Mesenchymal stem cell (in vitro differentiated cells and primary cell): ENCODE measurements around the gene SYNRG.
"Not testable (repeated sequence)": the region's sequence is repeated elsewhere in the genome, so short reads cannot be mapped to it uniquely, and the experiment has no call there.

Source experiments
- DNase-seq: peaks from one replicate; pipeline ENCODE4 v3.0.0-alpha.2; 2013
- H2AFZ ChIP-seq: one replicate; pipeline ENCODE4 v1.6.1; 2013; ENCODE audit warnings: low read depth, mild to moderate bottlenecking, control low read depth, inconsistent platforms, low read length, moderate library complexity
- H2AK5ac ChIP-seq: 2 replicates; pipeline ENCODE4 v1.6.1; 2013; ENCODE audit warnings: low read length, moderate library complexity, mild to moderate bottlenecking, inconsistent platforms; ENCODE audit not compliant: severe bottlenecking
- H2BK120ac ChIP-seq: one replicate; pipeline ENCODE4 v1.6.1; 2013; ENCODE audit warnings: low read depth, mild to moderate bottlenecking, inconsistent platforms, low read length, moderate library complexity
- H2BK12ac ChIP-seq, 2 experiments: one replicate each; pipeline ENCODE4 v1.6.1; 2013; ENCODE audit warnings: inconsistent platforms in 2 of 2, low read length in 2 of 2, mild to moderate bottlenecking in 2 of 2, moderate library complexity in 2 of 2, control low read depth in 1 of 2
- H2BK15ac ChIP-seq: one replicate; pipeline ENCODE4 v1.6.1; 2013; ENCODE audit warnings: mild to moderate bottlenecking, low read depth, inconsistent platforms; ENCODE audit not compliant: poor library complexity, severe bottlenecking
- H2BK5ac ChIP-seq: 2 replicates; pipeline ENCODE4 v1.6.1; 2013; ENCODE audit warnings: low read depth, mild to moderate bottlenecking, low read length, control low read depth, inconsistent platforms; ENCODE audit not compliant: poor library complexity, severe bottlenecking
- H3K14ac ChIP-seq, 2 experiments: one replicate each; pipeline ENCODE4 v1.6.1; 2013; ENCODE audit warnings: inconsistent platforms in 2 of 2, low read length in 2 of 2, control low read depth in 1 of 2, mild to moderate bottlenecking in 1 of 2, moderate library complexity in 1 of 2
- H3K18ac ChIP-seq, 2 experiments: one replicate each; pipeline ENCODE4 v1.6.1; 2013; ENCODE audit warnings: inconsistent platforms in 2 of 2, low read length in 2 of 2, control low read depth in 1 of 2, low read depth in 1 of 2, mild to moderate bottlenecking in 1 of 2
- H3K23ac ChIP-seq, 2 experiments: one replicate each; pipeline ENCODE4 v1.6.1; 2013; ENCODE audit warnings: inconsistent platforms in 2 of 2, low read length in 2 of 2, mild to moderate bottlenecking in 2 of 2, moderate library complexity in 2 of 2, control low read depth in 1 of 2
- H3K27ac ChIP-seq: 2 replicates; pipeline ENCODE4 v1.5.1; 2013; ENCODE audit warnings: mild to moderate bottlenecking, moderate library complexity, low read length, control low read depth, inconsistent platforms; ENCODE audit not compliant: poor library complexity, severe bottlenecking
- H3K27me3 ChIP-seq, 2 experiments: 2 replicates each; pipeline versions ENCODE4 v1.6.1 to v1.7.0; 2013; ENCODE audit warnings: low read length in 2 of 2, mild to moderate bottlenecking in 2 of 2, moderate library complexity in 2 of 2, control low read depth in 1 of 2, inconsistent platforms in 1 of 2; ENCODE audit not compliant: control insufficient read depth in 1 of 2, insufficient read depth in 1 of 2
- H3K36me3 ChIP-seq, 2 experiments: 2 replicates each; pipeline versions ENCODE4 v1.6.1 to v1.7.0; 2013; ENCODE audit warnings: low read length in 2 of 2, control low read depth in 1 of 2, inconsistent platforms in 1 of 2, low read depth in 1 of 2, mild to moderate bottlenecking in 1 of 2; ENCODE audit not compliant: insufficient read depth in 2 of 2, control insufficient read depth in 1 of 2
- H3K4ac ChIP-seq, 2 experiments: one replicate each; pipeline ENCODE4 v1.6.1; 2013; ENCODE audit warnings: inconsistent platforms in 2 of 2, low read length in 2 of 2, mild to moderate bottlenecking in 2 of 2, moderate library complexity in 2 of 2, control low read depth in 1 of 2, low read depth in 1 of 2
- H3K4me1 ChIP-seq: 2 replicates; pipeline ENCODE4 v1.6.1; 2013; ENCODE audit warnings: low read depth, low read length, control low read depth; ENCODE audit not compliant: control insufficient read depth, insufficient read depth
- H3K4me2 ChIP-seq: 2 replicates; pipeline ENCODE4 v1.6.1; 2013; ENCODE audit warnings: low read length, mild to moderate bottlenecking, inconsistent platforms; ENCODE audit not compliant: poor library complexity, severe bottlenecking
- H3K4me3 ChIP-seq, 2 experiments: 2 replicates each; pipeline versions ENCODE4 v1.5.1 to v1.7.0; 2013; ENCODE audit warnings: low read length in 2 of 2, mild to moderate bottlenecking in 2 of 2, control low read depth in 1 of 2, low read depth in 1 of 2; ENCODE audit not compliant: insufficient read depth in 1 of 2
- H3K79me1 ChIP-seq: replicated peaks from 2 replicates; pipeline ENCODE4 v1.6.1; 2013; ENCODE audit warnings: mild to moderate bottlenecking, control low read depth, low read length, inconsistent platforms; ENCODE audit not compliant: poor library complexity, severe bottlenecking
- H3K9ac ChIP-seq: 2 replicates; pipeline ENCODE4 v1.7.0; 2013; ENCODE audit warnings: mild to moderate bottlenecking, low read length, moderate library complexity
- H3K9me3 ChIP-seq: 2 replicates; pipeline ENCODE4 v1.7.0; 2013; ENCODE audit warnings: mild to moderate bottlenecking, low read length; ENCODE audit not compliant: control insufficient read depth
- H4K8ac ChIP-seq: one replicate; pipeline ENCODE4 v1.6.1; 2013; ENCODE audit warnings: inconsistent platforms, mild to moderate bottlenecking, low read length, moderate library complexity
- H4K91ac ChIP-seq: one replicate; pipeline ENCODE4 v1.6.1; 2013; ENCODE audit warnings: mild to moderate bottlenecking, low read length, inconsistent platforms
- WGBS: methylation state at CpG from one replicate; pipeline ENCODE4 v1.1.7; 2013; ENCODE audit warnings: mixed read lengths; 5-methylcytosine and 5-hydroxymethylcytosine counted together

Gene SYNRG

DNA sequence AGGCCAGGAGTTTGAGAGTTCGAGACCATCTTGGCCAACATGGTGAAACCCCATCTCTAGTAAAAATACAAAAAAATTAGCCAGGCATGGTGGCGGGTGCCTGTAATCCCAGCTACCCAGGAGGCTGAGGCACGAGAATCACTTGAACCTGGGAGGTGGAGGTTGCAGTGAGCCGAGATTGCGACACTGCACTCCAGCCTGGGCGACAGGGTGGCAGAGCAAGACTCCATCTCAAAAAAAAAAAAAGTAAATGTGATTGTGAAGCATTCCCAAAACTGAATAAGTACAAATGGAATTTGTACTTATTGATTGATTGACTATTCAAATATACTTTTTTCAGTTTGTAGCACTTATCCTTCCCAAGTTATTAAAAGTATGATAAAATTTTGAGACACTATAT lies 7.2 kb upstream of the SYNRG start:
- H3K4me2 ChIP-seq, H3K9ac ChIP-seq, H3K23ac ChIP-seq, H3K4ac ChIP-seq, H3K14ac ChIP-seq, H3K18ac ChIP-seq, H3K4me3 ChIP-seq, H3K27ac ChIP-seq, H2BK120ac ChIP-seq, H2BK5ac ChIP-seq, H3K79me1 ChIP-seq, H4K8ac ChIP-seq, H3K27me3 ChIP-seq, DNase-seq, H4K91ac ChIP-seq, H2AK5ac ChIP-seq, H2BK12ac ChIP-seq, H3K4me1 ChIP-seq, H2AFZ ChIP-seq, H2BK15ac ChIP-seq, H3K9me3 ChIP-seq: not testable (repeated sequence)
- peaks cover 14 to 76% of the 10 kb centered on the region in 2 experiments for H3K36me3 ChIP-seq
- WGBS = 98% methylated on average over 5 of the region's 6 CpGs

DNA sequence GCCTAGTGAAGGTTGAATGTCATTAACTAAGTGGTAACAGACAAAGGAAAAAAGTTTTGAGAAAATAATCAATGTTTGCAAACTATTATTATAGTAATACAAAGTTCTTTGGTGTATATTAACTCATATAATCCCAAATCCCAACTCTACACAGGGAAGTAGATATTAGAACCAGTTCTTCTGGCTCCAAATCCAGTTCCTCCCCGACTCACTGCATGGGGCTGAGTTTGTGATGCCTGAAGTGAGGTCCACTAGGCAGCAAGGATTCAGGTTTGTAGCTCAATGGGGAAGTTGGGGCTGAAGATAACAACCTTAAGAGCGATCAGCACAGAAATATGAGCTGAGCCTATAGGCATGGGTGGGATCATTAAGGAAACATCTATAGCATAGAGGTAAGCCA lies 5.6 kb upstream of the SYNRG start:
- H3K27me3 ChIP-seq = no peaks in the 10 kb centered on the region
- peaks cover 14 to 60% of the 10 kb centered on the region in 2 experiments for H3K36me3 ChIP-seq
- H2BK120ac ChIP-seq = no peak overlapping the region
- H3K4me2 ChIP-seq = no peak overlapping the region
- no peak overlapping the region for H3K14ac ChIP-seq
- no peak overlapping the region for H2AFZ ChIP-seq
- DNase-seq = no peak
- H2BK12ac ChIP-seq = no peak overlapping the region
- H3K4me3 ChIP-seq = no peak overlapping the region
- no peak overlapping the region for H4K91ac ChIP-seq
- H2BK15ac ChIP-seq = no peak overlapping the region
- H2AK5ac ChIP-seq = peak overlapping the region; percentile 27
- no peak overlapping the region for H3K23ac ChIP-seq
- H3K18ac ChIP-seq = no peak overlapping the region
- H3K9me3 ChIP-seq = no peaks in the 10 kb centered on the region
- H3K4ac ChIP-seq = no peak overlapping the region
- H3K27ac ChIP-seq = peak overlapping the region; percentile 41
- H2BK5ac ChIP-seq = no peak overlapping the region
- WGBS = 98% methylated on average over 2 of the region's 2 CpGs
- H3K9ac ChIP-seq = peak overlapping the region; percentile 83
- no peak overlapping the region for H4K8ac ChIP-seq
- peaks cover 6% of the 10 kb centered on the region for H3K79me1 ChIP-seq
- H3K4me1 ChIP-seq = peaks cover 1% of the 10 kb centered on the region

DNA sequence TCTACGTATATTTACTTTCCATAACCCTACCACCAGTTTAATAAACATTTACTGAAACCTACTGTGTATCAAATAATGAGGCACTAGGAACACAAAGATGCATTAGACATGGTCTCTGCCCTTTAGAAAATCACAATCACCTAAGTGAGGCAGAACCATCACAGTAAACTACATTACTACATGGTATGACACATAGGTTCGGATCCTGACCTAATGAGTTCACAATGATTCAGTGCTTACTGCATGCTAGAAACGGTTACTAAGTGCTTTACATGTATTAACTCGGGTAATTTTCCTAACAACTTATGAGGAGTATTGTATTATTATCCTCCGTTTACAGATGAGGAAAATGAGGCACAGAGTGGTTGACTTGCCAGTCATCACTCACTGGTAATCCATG lies 5.2 kb upstream of the SYNRG start:
- peaks cover 1% of the 10 kb centered on the region for H3K4me1 ChIP-seq
- 67% methylated on average over 5 of the region's 5 CpGs for WGBS
- H3K4me2 ChIP-seq = no peak overlapping the region
- DNase-seq = peak; percentile 81
- no peaks in the 10 kb centered on the region for H3K9me3 ChIP-seq
- no peak overlapping the region for H2BK15ac ChIP-seq
- no peak overlapping the region for H4K91ac ChIP-seq
- H3K18ac ChIP-seq = no peak overlapping the region
- H4K8ac ChIP-seq = no peak overlapping the region
- no peak overlapping the region for H3K4me3 ChIP-seq
- H2BK120ac ChIP-seq = no peak overlapping the region
- H3K9ac ChIP-seq = peak overlapping the region; percentile 83
- no peak overlapping the region for H3K27ac ChIP-seq
- no peak overlapping the region for H3K4ac ChIP-seq
- H3K23ac ChIP-seq = no peak overlapping the region
- no peaks in the 10 kb centered on the region for H3K27me3 ChIP-seq
- H2BK12ac ChIP-seq = no peak overlapping the region
- peaks cover 5% of the 10 kb centered on the region for H3K79me1 ChIP-seq
- no peak overlapping the region for H2AK5ac ChIP-seq
- H2AFZ ChIP-seq = no peak overlapping the region
- H3K36me3 ChIP-seq = peaks cover 12 to 56% of the 10 kb centered on the region in 2 experiments
- no peak overlapping the region for H2BK5ac ChIP-seq
- no peak overlapping the region for H3K14ac ChIP-seq

DNA sequence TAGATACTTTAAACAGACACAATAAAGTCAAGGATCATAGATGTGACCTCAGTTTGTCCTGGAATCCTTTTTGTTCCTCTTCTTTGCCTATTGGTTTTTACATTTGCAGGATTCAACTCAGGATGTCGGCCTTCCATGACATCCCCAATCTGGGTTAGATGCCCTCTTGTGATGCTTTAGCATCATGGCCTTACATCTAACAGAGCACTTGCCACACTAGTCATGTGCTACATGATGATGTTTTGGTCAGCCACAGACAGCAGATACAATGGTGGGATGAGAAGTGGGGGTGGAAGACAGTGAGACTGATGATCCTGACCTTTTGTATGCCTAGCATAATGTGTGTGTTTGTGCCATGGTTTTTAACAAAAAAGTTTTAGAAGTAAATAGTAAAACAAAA lies 1.8 kb upstream of the SYNRG start:
- Histone ChIP-seq H3K4me2 (no peak overlapping the region), H2BK5ac (no peak overlapping the region), H2BK12ac (no peak overlapping the region), H3K4me3 (no peak overlapping the region), H2BK120ac (no peak overlapping the region), H2AK5ac (no peak overlapping the region), H3K4me1 (peaks cover 6% of the 10 kb centered on the region), H4K91ac (no peak overlapping the region), H3K18ac (no peak overlapping the region), H3K36me3 (peaks cover 5 to 28% of the 10 kb centered on the region in 2 experiments), H3K27me3 (no peaks in the 10 kb centered on the region), H3K9me3 (no peaks in the 10 kb centered on the region), H3K4ac (no peak overlapping the region), H2AFZ (no peak overlapping the region), H3K79me1 (peaks cover 2% of the 10 kb centered on the region), H2BK15ac (no peak overlapping the region), H3K27ac (no peak overlapping the region), H4K8ac (no peak overlapping the region), H3K9ac (peak overlapping the region; percentile 96), H3K14ac (no peak overlapping the region), H3K23ac (no peak overlapping the region)
- DNase-seq = peak; percentile 17
- 88% methylated on average over 1 of the region's 1 CpG for WGBS
